Spleen (tissue), 11 donors: ENCODE measurements around the gene PCSK9. TPM values are rescaled to one million over a fixed set of nuclear protein-coding genes. Genes with fewer than 3 reads are reported as not detected.

Source experiments
- DNase-seq: peaks from one replicate; pipeline ENCODE4 v3.0.0-alpha.2; 2020
- H3K27ac ChIP-seq, 8 donors: fragments of 200-600 bp; sonication (generic) in 7 of 8; 1 replicate in 4 of 8; 2 replicates in 4 of 8; pipeline versions ENCODE4 v1.5.0 to v1.8.0; 2016 to 2021; ENCODE audit warnings: inconsistent platforms in 4 of 8, mild to moderate bottlenecking in 4 of 8, moderate library complexity in 1 of 8
- H3K27me3 ChIP-seq, 7 donors: fragments of 200-600 bp; sonication (generic) in 6 of 7; replicated peaks in 1 of 7; 1 replicate in 4 of 7; 2 replicates in 3 of 7; pipeline versions ENCODE4 v1.5.0 to v1.8.0; 2016 to 2021; ENCODE audit warnings: inconsistent platforms in 3 of 7, mild to moderate bottlenecking in 1 of 7
- H3K36me3 ChIP-seq, 6 donors: fragments of 200-600 bp; sonication (generic) in 5 of 6; 1 replicate in 4 of 6; 2 replicates in 2 of 6; pipeline versions ENCODE4 v1.5.0 to v1.8.0; 2016 to 2021; ENCODE audit warnings: inconsistent platforms in 2 of 6
- H3K4me1 ChIP-seq, 6 donors: fragments of 200-600 bp; sonication (generic) in 5 of 6; 1 replicate in 3 of 6; 2 replicates in 3 of 6; pipeline versions ENCODE4 v1.5.0 to v1.8.0; 2016 to 2021; ENCODE audit warnings: inconsistent platforms in 3 of 6
- H3K4me3 ChIP-seq, 8 donors: fragments of 200-600 bp; sonication (generic) in 7 of 8; 1 replicate in 4 of 8; 2 replicates in 4 of 8; pipeline versions ENCODE4 v1.5.0 to v1.8.0; 2016 to 2021; ENCODE audit warnings: inconsistent platforms in 4 of 8, mild to moderate bottlenecking in 4 of 8, moderate library complexity in 2 of 8
- H3K9me3 ChIP-seq, 8 donors: fragments of 200-600 bp; sonication (generic) in 7 of 8; 1 replicate in 4 of 8; 2 replicates in 4 of 8; pipeline versions ENCODE4 v1.5.0 to v1.8.0; 2016 to 2021; ENCODE audit warnings: inconsistent platforms in 4 of 8
- POLR2A ChIP-seq, 3 donors: fragments of 450-650 bp; IDR thresholded peaks; one replicate each; pipeline ENCODE4 v1.5.1; 2017; ENCODE audit warnings: antibody characterized with exemption in 3 of 3, mild to moderate bottlenecking in 1 of 3
- POLR2AphosphoS5 ChIP-seq, 3 donors: sonication (generic); formaldehyde crosslinking; IDR thresholded peaks; one replicate each; pipeline ENCODE4 v1.5.1; 2017; ENCODE audit warnings: antibody characterized with exemption in 3 of 3
- WGBS, 5 donors: extraction: QIAGEN DNeasy Blood & Tissue Kit in 3 of 5; methylation state at CpG; one replicate each; pipeline versions ENCODE4 v1.1.5 to v1.1.7; 2013 to 2018; 5-methylcytosine and 5-hydroxymethylcytosine counted together
- intact Hi-C: fragments of 100-400 bp; cut with DNase I; formaldehyde crosslinking; loops from one replicate; pipeline ENCODE4 v1.15.0; 2023; ENCODE audit warnings: low total_unique reads
- polyA plus RNA-seq, 3 donors: library from polyadenylated mRNA; stranded (reverse); fragments of 200-250 nt; gene quantifications; one replicate each; pipeline ENCODE4 v1.2.1, GENCODE V29; 2013
- total RNA-seq, 7 donors: library from RNA; depleted of rRNA in 3 of 7; stranded (reverse); fragments of >200 nt in 3 of 7; fragmentation: NEBNext Ultra II Directional in 4 of 7; extraction: Animal tissue kit (Norgen Biotek cat#: 25700) in 4 of 7; gene quantifications; one replicate each; pipeline versions ENCODE4 v1.1.0 to v1.2.1, GENCODE V29; 2016 to 2021
- TF ChIP-seq, protein P1 (sequence below), 11 experiments: fragments of 200-600 bp in 7 of 11; fragments of 450-650 bp in 4 of 11; sonication (generic) in 4 of 11; IDR thresholded peaks in 8 of 11; conservative IDR thresholded peaks in 3 of 11; 1 replicate in 7 of 11; 2 replicates in 4 of 11; pipeline versions ENCODE4 v1.4.0 to v1.8.0; 2016 to 2021; ENCODE audit warnings: antibody characterized with exemption in 11 of 11, inconsistent platforms in 4 of 11, mild to moderate bottlenecking in 1 of 11
- donor health status: healthy with polysubstance abuse.
- donor health status: DM: no; HTN: no; CAD: no; lungs with moderate emphysema.
- donor health status: DM: no; HTN: no; CAD: no.
- donor health status: Bipolar disorder and iron deficiency.
- donor health status: healthy.
- donor health status: DM: no; HTN: no; CAD: no.
- donor health status: DM: yes; HTN: yes; CAD: no.

PCSK9 gene
- total and polyA plus RNA-seq, 10 donors, result 0.03 to 0.85 (median 0.18) TPM; not detected in 3

DNA sequence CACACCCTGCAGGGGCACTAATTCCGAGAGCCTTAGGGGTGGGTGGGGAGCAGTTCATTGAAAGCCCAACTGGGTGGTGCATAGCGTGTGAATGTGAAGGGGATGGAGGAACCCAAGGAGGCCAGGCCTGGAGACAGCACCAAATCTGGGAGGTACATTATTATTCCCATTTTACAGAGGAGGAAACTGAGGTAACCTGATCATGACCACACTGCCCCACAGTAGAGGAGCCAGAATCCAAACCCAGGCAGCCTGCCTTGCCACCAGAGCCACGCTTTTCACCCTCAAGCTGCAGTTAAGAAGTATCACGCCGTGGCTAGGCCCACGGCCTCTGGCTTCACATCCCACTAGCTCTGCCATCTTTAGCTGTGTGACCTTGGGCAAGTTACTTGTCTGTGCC lies 41.2 kb upstream of the PCSK9 start:
- Histone ChIP-seq H3K9me3 (no peaks in the 10 kb centered on the region), H3K27me3 (peaks cover 0 to 68% (median 17%) of the 10 kb centered on the region in 7 donors), H3K4me1 (peaks cover 5 to 22% (median 14%) of the 10 kb centered on the region in 6 donors), H3K4me3 (no peak overlapping the region), H3K36me3 (no peaks in the 10 kb centered on the region), H3K27ac (no peak overlapping the region)
- TF ChIP-seq POLR2A (IDR thresholded peaks at IDR 0.05), result no peak
- TF ChIP-seq, protein P1, sequence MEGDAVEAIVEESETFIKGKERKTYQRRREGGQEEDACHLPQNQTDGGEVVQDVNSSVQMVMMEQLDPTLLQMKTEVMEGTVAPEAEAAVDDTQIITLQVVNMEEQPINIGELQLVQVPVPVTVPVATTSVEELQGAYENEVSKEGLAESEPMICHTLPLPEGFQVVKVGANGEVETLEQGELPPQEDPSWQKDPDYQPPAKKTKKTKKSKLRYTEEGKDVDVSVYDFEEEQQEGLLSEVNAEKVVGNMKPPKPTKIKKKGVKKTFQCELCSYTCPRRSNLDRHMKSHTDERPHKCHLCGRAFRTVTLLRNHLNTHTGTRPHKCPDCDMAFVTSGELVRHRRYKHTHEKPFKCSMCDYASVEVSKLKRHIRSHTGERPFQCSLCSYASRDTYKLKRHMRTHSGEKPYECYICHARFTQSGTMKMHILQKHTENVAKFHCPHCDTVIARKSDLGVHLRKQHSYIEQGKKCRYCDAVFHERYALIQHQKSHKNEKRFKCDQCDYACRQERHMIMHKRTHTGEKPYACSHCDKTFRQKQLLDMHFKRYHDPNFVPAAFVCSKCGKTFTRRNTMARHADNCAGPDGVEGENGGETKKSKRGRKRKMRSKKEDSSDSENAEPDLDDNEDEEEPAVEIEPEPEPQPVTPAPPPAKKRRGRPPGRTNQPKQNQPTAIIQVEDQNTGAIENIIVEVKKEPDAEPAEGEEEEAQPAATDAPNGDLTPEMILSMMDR (IDR thresholded peaks at IDR 0.05 in 8 of 11, conservative IDR thresholded peaks at IDR 0.05 in 3 of 11), result no peak
- TF ChIP-seq POLR2AphosphoS5 (IDR thresholded peaks at IDR 0.05), result no peak
- WGBS, 5 donors, result 80 to 90% (median 83%) methylated on average over 6 of the region's 6 CpGs
- intact Hi-C loops, result loop anchor here (5.0 kb wide), 1 partner anchor 46 kb away; no protein-coding TSS in a partner anchor
- DNase-seq, result no peak

DNA sequence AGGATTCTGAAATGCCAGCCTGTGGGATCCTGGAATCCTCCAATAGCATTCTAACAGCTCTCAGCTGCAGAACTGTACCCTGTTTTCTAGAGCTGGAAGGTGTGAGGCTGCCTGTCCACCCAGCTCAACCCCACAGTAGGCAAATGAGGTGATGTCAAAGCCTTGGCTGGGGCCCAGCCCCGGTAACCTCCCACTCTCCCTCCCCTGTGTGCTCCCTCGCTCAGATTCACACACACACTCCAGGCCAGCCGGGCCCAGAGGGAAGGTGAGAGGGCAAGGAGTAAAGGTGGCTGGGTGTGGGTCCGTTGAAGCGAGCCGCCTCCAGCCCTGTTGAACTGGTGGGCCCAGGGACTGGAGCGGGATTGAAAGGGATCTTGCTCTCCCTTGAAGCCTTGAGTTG lies 40.7 kb upstream of the PCSK9 start, which contains the start of gene BSND:
Gene BSND (plus strand): TSS at position 257 of the 400 bp plus-strand sequence. CDS start 254 bp downstream, outside the sequence.
- 61 to 89% (median 77%) methylated on average over 5 to 7 of the region's 7 CpGs for WGBS, 5 donors
- intact Hi-C loops, result loop anchor here (5.0 kb wide), 1 partner anchor 46 kb away; no protein-coding TSS in a partner anchor

GRCh38 chr1:55000110-55001085 lies 39.0 kb upstream of the PCSK9 start:
- no peaks in the 10 kb centered on the region for H3K9me3 ChIP-seq
- peaks cover 5 to 21% (median 14%) of the 10 kb centered on the region in 6 donors for H3K4me1 ChIP-seq
- no peaks in the 10 kb centered on the region for H3K36me3 ChIP-seq
- DNase-seq, result no peak
- WGBS, 5 donors, result 66 to 80% (median 75%) methylated on average over 8 of the region's 8 CpGs
- intact Hi-C loops, result no loop called here
- H3K27me3 ChIP-seq, result peaks cover 0 to 61% (median 17%) of the 10 kb centered on the region in 7 donors
- H3K4me3 ChIP-seq, result no peak overlapping the region
- TF ChIP-seq POLR2AphosphoS5 (IDR thresholded peaks at IDR 0.05) (no peak), POLR2A (IDR thresholded peaks at IDR 0.05) (no peak)
- TF ChIP-seq, protein P1 (IDR thresholded peaks at IDR 0.05 in 8 of 11, conservative IDR thresholded peaks at IDR 0.05 in 3 of 11), result no peak
- no peak overlapping the region for H3K27ac ChIP-seq

More for the DNA sequence above, 40.7 kb upstream of the PCSK9 start, which contains the start of gene BSND:
- Histone ChIP-seq H3K4me1 (peaks cover 5 to 22% (median 14%) of the 10 kb centered on the region in 6 donors), H3K36me3 (no peaks in the 10 kb centered on the region), H3K9me3 (no peaks in the 10 kb centered on the region), H3K27me3 (peaks cover 0 to 68% (median 17%) of the 10 kb centered on the region in 7 donors), H3K4me3 (no peak within 1 kb of the TSS), H3K27ac (no peak within 1 kb of the TSS)
- TF ChIP-seq POLR2AphosphoS5 (IDR thresholded peaks at IDR 0.05), result no peak
- TF ChIP-seq, protein P1 (IDR thresholded peaks at IDR 0.05 in 8 of 11, conservative IDR thresholded peaks at IDR 0.05 in 3 of 11), result no peak
- no peak for TF ChIP-seq POLR2A (IDR thresholded peaks at IDR 0.05)
- no peak for DNase-seq

- Histone ChIP-seq H3K9me3 (no peaks in the 10 kb centered on the region), H3K27ac (no peak overlapping the region), H3K36me3 (no peaks in the 10 kb centered on the region), H3K4me1 (peaks cover 5 to 12% (median 9%) of the 10 kb centered on the region in 6 donors), H3K4me3 (no peak overlapping the region), H3K27me3 (peaks cover 0 to 52% (median 15%) of the 10 kb centered on the region in 7 donors)
- WGBS, 5 donors, result 86 to 94% (median 89%) methylated on average over 4 of the region's 4 CpGs
- DNase-seq, result no peak
- intact Hi-C loops, result no loop called here
- TF ChIP-seq POLR2A (IDR thresholded peaks at IDR 0.05), result no peak
- no peak for TF ChIP-seq POLR2AphosphoS5 (IDR thresholded peaks at IDR 0.05)
- TF ChIP-seq, protein P1 (IDR thresholded peaks at IDR 0.05 in 8 of 11, conservative IDR thresholded peaks at IDR 0.05 in 3 of 11), result no peak
Measured at GRCh38 chr1:55001311-55001710, 38.0 kb upstream of the PCSK9 start.
